ENCODE results near the gene XAB2.
"Not testable (repeated sequence)": the region's sequence is repeated elsewhere in the genome, so short reads cannot be mapped to it uniquely, and the experiment has no call there.

XAB2 gene

GRCh38 chr19:7643629-7644549 lies 14.5 kb upstream of the XAB2 start:
- not testable (repeated sequence) for H3K9me3 Mint-ChIP-seq; DNase-seq (ENCODE audit: low spot score); H3K4me3 Mint-ChIP-seq; H3K4me1 Mint-ChIP-seq (ENCODE audit: low read depth); H3K27me3 Mint-ChIP-seq (ENCODE audit: low read depth); H3K27ac Mint-ChIP-seq
- H3K36me3 Mint-ChIP-seq (ENCODE audit: low read depth): peaks cover 32% of the 10 kb centered on the region

- Mint-ChIP-seq H3K4me1 (ENCODE audit: low read depth) (peaks cover 11% of the 10 kb centered on the region), H3K4me3 (no peak overlapping the region), H3K27me3 (ENCODE audit: low read depth) (no peaks in the 10 kb centered on the region), H3K27ac (no peak overlapping the region), H3K9me3 (no peaks in the 10 kb centered on the region), H3K36me3 (ENCODE audit: low read depth) (peaks cover 32% of the 10 kb centered on the region)
- no peak for DNase-seq (ENCODE audit: low spot score)
These were observed 13.7 kb upstream of the XAB2 start for GRCh38 chr19:7643031-7643415.

GRCh38 chr19:7642295-7643030 lies 13.1 kb upstream of the XAB2 start:
- Mint-ChIP-seq H3K4me3 (no peak overlapping the region), H3K27ac (no peak overlapping the region), H3K9me3 (no peaks in the 10 kb centered on the region), H3K27me3 (ENCODE audit: low read depth) (no peaks in the 10 kb centered on the region), H3K4me1 (ENCODE audit: low read depth) (peaks cover 13% of the 10 kb centered on the region), H3K36me3 (ENCODE audit: low read depth) (peaks cover 30% of the 10 kb centered on the region)
- no peak for DNase-seq (ENCODE audit: low spot score)

GRCh38 chr19:7641290-7642276 lies 12.2 kb upstream of the XAB2 start:
- no peak for DNase-seq (ENCODE audit: low spot score)
- H3K9me3 Mint-ChIP-seq: no peaks in the 10 kb centered on the region
- peaks cover 15% of the 10 kb centered on the region for H3K4me1 Mint-ChIP-seq (ENCODE audit: low read depth)
- H3K4me3 Mint-ChIP-seq: no peak overlapping the region
- H3K27ac Mint-ChIP-seq: no peak overlapping the region
- H3K36me3 Mint-ChIP-seq (ENCODE audit: low read depth): peaks cover 30% of the 10 kb centered on the region
- no peaks in the 10 kb centered on the region for H3K27me3 Mint-ChIP-seq (ENCODE audit: low read depth)

GRCh38 chr19:7640803-7641202 lies 11.5 kb upstream of the XAB2 start:
- Mint-ChIP-seq H3K9me3 (no peaks in the 10 kb centered on the region), H3K27me3 (ENCODE audit: low read depth) (no peaks in the 10 kb centered on the region), H3K27ac (no peak overlapping the region), H3K4me3 (no peak overlapping the region), H3K4me1 (ENCODE audit: low read depth) (peaks cover 15% of the 10 kb centered on the region), H3K36me3 (ENCODE audit: low read depth) (peaks cover 30% of the 10 kb centered on the region)
- DNase-seq (ENCODE audit: low spot score): no peak

- no peak overlapping the region for H3K27ac Mint-ChIP-seq
- H3K36me3 Mint-ChIP-seq (ENCODE audit: low read depth): peaks cover 26% of the 10 kb centered on the region
- no peaks in the 10 kb centered on the region for H3K9me3 Mint-ChIP-seq
- DNase-seq (ENCODE audit: low spot score): no peak
- peak overlapping the region; percentile 2 for H3K4me3 Mint-ChIP-seq
- no peaks in the 10 kb centered on the region for H3K27me3 Mint-ChIP-seq (ENCODE audit: low read depth)
- peaks cover 14% of the 10 kb centered on the region for H3K4me1 Mint-ChIP-seq (ENCODE audit: low read depth)
These were observed 10.6 kb upstream of the XAB2 start for GRCh38 chr19:7639863-7640348.

- no peak overlapping the region for H3K27ac Mint-ChIP-seq
- H3K27me3 Mint-ChIP-seq (ENCODE audit: low read depth): no peaks in the 10 kb centered on the region
- H3K4me1 Mint-ChIP-seq (ENCODE audit: low read depth): peaks cover 15% of the 10 kb centered on the region
- H3K4me3 Mint-ChIP-seq: peak overlapping the region; percentile 62
- peaks cover 22% of the 10 kb centered on the region for H3K36me3 Mint-ChIP-seq (ENCODE audit: low read depth)
- no peak for DNase-seq (ENCODE audit: low spot score)
- no peaks in the 10 kb centered on the region for H3K9me3 Mint-ChIP-seq
These were observed 9.6 kb upstream of the XAB2 start for GRCh38 chr19:7638802-7639465.

GRCh38 chr19:7637374-7638256 lies 8.3 kb upstream of the XAB2 start:
- Mint-ChIP-seq H3K27ac (peak overlapping the region; percentile 89), H3K9me3 (no peaks in the 10 kb centered on the region), H3K4me1 (ENCODE audit: low read depth) (peaks cover 15% of the 10 kb centered on the region), H3K4me3 (peak overlapping the region; percentile 85), H3K36me3 (ENCODE audit: low read depth) (peaks cover 15% of the 10 kb centered on the region), H3K27me3 (ENCODE audit: low read depth) (no peaks in the 10 kb centered on the region)
- no peak for DNase-seq (ENCODE audit: low spot score)

- Mint-ChIP-seq H3K4me3 (peak within 1 kb of the TSS; percentile 85), H3K27ac (peak within 1 kb of the TSS; percentile 89), H3K9me3 (no peaks in the 10 kb centered on the region), H3K36me3 (ENCODE audit: low read depth) (peaks cover 15% of the 10 kb centered on the region), H3K27me3 (ENCODE audit: low read depth) (no peaks in the 10 kb centered on the region), H3K4me1 (ENCODE audit: low read depth) (peaks cover 15% of the 10 kb centered on the region)
- peak; percentile 81 for DNase-seq (ENCODE audit: low spot score)
These were observed 7.5 kb upstream of the XAB2 start, which contains the start of gene STXBP2 for GRCh38 chr19:7636691-7637373. Gene STXBP2, plus strand, starts transcription at chr19:7637110. Its CDS starts 40 bp downstream, at chr19:7637150.

- H3K27ac Mint-ChIP-seq: peak overlapping the region; percentile 89
These were observed 7.0 kb upstream of the XAB2 start for GRCh38 chr19:7636317-7636690.

GRCh38 chr19:7635670-7636069 lies 6.3 kb upstream of the XAB2 start:
- Mint-ChIP-seq H3K27me3 (ENCODE audit: low read depth) (no peaks in the 10 kb centered on the region), H3K36me3 (ENCODE audit: low read depth) (peaks cover 15% of the 10 kb centered on the region), H3K27ac (peak overlapping the region; percentile 67), H3K9me3 (no peaks in the 10 kb centered on the region), H3K4me3 (peak overlapping the region; percentile 85), H3K4me1 (ENCODE audit: low read depth) (peaks cover 19% of the 10 kb centered on the region)
- DNase-seq (ENCODE audit: low spot score): no peak

More at GRCh38 chr19:7636317-7636690, 7.0 kb upstream of the XAB2 start:
- peaks cover 15% of the 10 kb centered on the region for H3K36me3 Mint-ChIP-seq (ENCODE audit: low read depth)
- no peak for DNase-seq (ENCODE audit: low spot score)
- no peaks in the 10 kb centered on the region for H3K27me3 Mint-ChIP-seq (ENCODE audit: low read depth)
- peak overlapping the region; percentile 85 for H3K4me3 Mint-ChIP-seq
- peaks cover 15% of the 10 kb centered on the region for H3K4me1 Mint-ChIP-seq (ENCODE audit: low read depth)
- no peaks in the 10 kb centered on the region for H3K9me3 Mint-ChIP-seq

- Mint-ChIP-seq H3K27me3 (ENCODE audit: low read depth) (no peaks in the 10 kb centered on the region), H3K9me3 (no peaks in the 10 kb centered on the region), H3K4me3 (no peak within 1 kb of the TSS), H3K4me1 (ENCODE audit: low read depth) (peaks cover 24% of the 10 kb centered on the region), H3K36me3 (ENCODE audit: low read depth) (peaks cover 7% of the 10 kb centered on the region), H3K27ac (peak within 1 kb of the TSS; percentile 15)
- no peak for DNase-seq (ENCODE audit: low spot score)
These were observed 4.4 kb upstream of the XAB2 start, which contains the start of gene PCP2 for GRCh38 chr19:7633698-7634097. Gene PCP2, minus strand, starts transcription at chr19:7633719. Its CDS starts 262 bp downstream, at chr19:7633457.
